Thoracic aorta (tissue), 2 donors: ENCODE results near the gene MUC5AC. TPM values are rescaled to one million over a fixed set of nuclear protein-coding genes. Genes with fewer than 3 reads are reported as not detected.

Experiments
- ATAC-seq: fragments of 150-250 bp; one replicate; pipeline ENCODE4 v1.8.0; 2017; ENCODE audit warnings: low read depth; ENCODE audit not compliant: insufficient number of reproducible peaks, low FRiP score
- DNase-seq: peaks from one replicate; pipeline ENCODE4 v3.0.0-alpha.2; 2020; ENCODE audit warnings: low spot score
- H3K27ac ChIP-seq, 2 donors: fragments of 200-600 bp; sonication (generic); 1 replicate in 1 of 2; 2 replicates in 1 of 2; pipeline ENCODE4 v1.5.1; 2016; ENCODE audit warnings: mild to moderate bottlenecking in 2 of 2, moderate library complexity in 2 of 2
- H3K27me3 ChIP-seq: fragments of 200-600 bp; sonication (generic); replicated peaks from 2 replicates; pipeline ENCODE4 v1.6.0; 2016; ENCODE audit warnings: mild to moderate bottlenecking; ENCODE audit not compliant: insufficient read depth
- H3K36me3 ChIP-seq: fragments of 200-600 bp; sonication (generic); one replicate; pipeline ENCODE4 v1.5.1; 2016
- H3K4me1 ChIP-seq, 2 donors: fragments of 200-600 bp; sonication (generic); 1 replicate in 1 of 2; 2 replicates in 1 of 2; pipeline versions ENCODE4 v1.5.1 to v1.6.0; 2016; ENCODE audit warnings: low read depth in 2 of 2, mild to moderate bottlenecking in 1 of 2; ENCODE audit not compliant: control insufficient read depth in 1 of 2
- H3K4me3 ChIP-seq: fragments of 200-600 bp; sonication (generic); 2 replicates; pipeline ENCODE4 v1.5.1; 2016; ENCODE audit warnings: mild to moderate bottlenecking
- H3K9me3 ChIP-seq: fragments of 200-600 bp; sonication (generic); 2 replicates; pipeline ENCODE4 v1.5.1; 2016
- CTCF ChIP-seq: fragments of 200-600 bp; sonication (generic); IDR thresholded peaks from one replicate; pipeline ENCODE4 v1.5.1; 2019; ENCODE audit warnings: antibody characterized with exemption
- total RNA-seq, 2 donors: library from RNA; depleted of rRNA; stranded (reverse); fragments of >200 nt; gene quantifications; one replicate each; pipeline versions ENCODE4 v1.1.0 to v1.2.3, GENCODE V29; 2016

The MUC5AC gene
- total RNA-seq, 2 donors from 2014 or later = 45.9 TPM; not detected in 1

- Histone ChIP-seq H3K27me3 (no peaks in the 10 kb centered on the region), H3K27ac (no peak overlapping the region), H3K4me1 (no peaks in the 10 kb centered on the region), H3K4me3 (no peak overlapping the region), H3K9me3 (no peaks in the 10 kb centered on the region), H3K36me3 (no peaks in the 10 kb centered on the region)
- no peak for TF ChIP-seq CTCF
- DNase-seq = no peak
- ATAC-seq = no peak
These were observed 73.0 kb downstream of the MUC5AC start for GRCh38 chr11:1230456-1231395.

GRCh38 chr11:1231396-1232020 lies 73.8 kb downstream of the MUC5AC start:
- no peak overlapping the region for H3K27ac ChIP-seq
- no peak for TF ChIP-seq CTCF
- DNase-seq (no peak), ATAC-seq (no peak)
- no peaks in the 10 kb centered on the region for H3K4me1 ChIP-seq
- no peaks in the 10 kb centered on the region for H3K9me3 ChIP-seq
- H3K4me3 ChIP-seq = no peak overlapping the region
- no peaks in the 10 kb centered on the region for H3K27me3 ChIP-seq
- H3K36me3 ChIP-seq = no peaks in the 10 kb centered on the region

- Histone ChIP-seq H3K27ac (no peak overlapping the region), H3K36me3 (no peaks in the 10 kb centered on the region), H3K9me3 (no peaks in the 10 kb centered on the region), H3K27me3 (no peaks in the 10 kb centered on the region), H3K4me1 (no peaks in the 10 kb centered on the region), H3K4me3 (no peak overlapping the region)
- DNase-seq = no peak
- ATAC-seq = no peak
- no peak for TF ChIP-seq CTCF
These were observed 74.5 kb downstream of the MUC5AC start for GRCh38 chr11:1232021-1232882.

- H3K4me1 ChIP-seq = no peaks in the 10 kb centered on the region
- TF ChIP-seq CTCF = no peak
- no peak overlapping the region for H3K27ac ChIP-seq
- DNase-seq (no peak), ATAC-seq (no peak)
- no peaks in the 10 kb centered on the region for H3K9me3 ChIP-seq
- H3K27me3 ChIP-seq = no peaks in the 10 kb centered on the region
- no peak overlapping the region for H3K4me3 ChIP-seq
- H3K36me3 ChIP-seq = no peaks in the 10 kb centered on the region
These were observed 75.1 kb downstream of the MUC5AC start for GRCh38 chr11:1232883-1233321.
